ENCODE measurements around the gene KCNK5.

KCNK5 gene

DNA sequence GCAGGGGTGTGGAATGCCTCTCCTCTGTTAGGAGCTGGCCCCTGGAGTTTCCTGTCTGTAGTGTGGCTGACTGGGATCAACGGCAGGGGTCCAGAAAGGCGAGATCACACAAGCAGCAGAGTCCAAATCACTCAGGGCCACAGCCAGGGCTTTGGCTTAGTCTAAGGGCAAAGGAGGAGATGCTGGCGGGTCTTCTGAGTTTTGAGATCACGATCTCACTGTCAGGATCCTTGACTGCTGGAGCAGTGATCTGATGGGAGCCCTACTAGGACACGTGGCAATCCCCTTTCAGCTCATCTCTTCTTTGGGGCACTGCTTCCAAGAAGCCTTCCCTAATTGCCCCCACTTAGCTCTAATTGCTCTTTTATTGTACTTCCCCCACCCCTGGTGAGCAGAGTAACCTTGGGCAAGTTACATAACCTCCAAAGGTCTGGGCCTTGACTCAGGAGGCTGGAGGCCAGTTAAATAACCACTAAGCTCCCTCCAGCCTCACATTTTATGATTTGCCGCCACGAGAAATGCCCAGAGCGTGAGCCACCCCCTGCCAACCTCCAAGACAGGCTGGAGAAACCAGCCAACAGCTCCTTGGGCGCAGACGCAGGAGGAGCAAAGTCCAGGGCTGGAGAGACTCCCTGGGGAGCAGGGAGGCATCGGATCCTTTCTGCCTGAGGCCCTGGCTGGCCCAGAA, 12.0 kb downstream of the KCNK5 start:
- DNase-seq (ENCODE audit: low read depth in 2 of 2, low spot score in 1 of 2), result no peak

DNA sequence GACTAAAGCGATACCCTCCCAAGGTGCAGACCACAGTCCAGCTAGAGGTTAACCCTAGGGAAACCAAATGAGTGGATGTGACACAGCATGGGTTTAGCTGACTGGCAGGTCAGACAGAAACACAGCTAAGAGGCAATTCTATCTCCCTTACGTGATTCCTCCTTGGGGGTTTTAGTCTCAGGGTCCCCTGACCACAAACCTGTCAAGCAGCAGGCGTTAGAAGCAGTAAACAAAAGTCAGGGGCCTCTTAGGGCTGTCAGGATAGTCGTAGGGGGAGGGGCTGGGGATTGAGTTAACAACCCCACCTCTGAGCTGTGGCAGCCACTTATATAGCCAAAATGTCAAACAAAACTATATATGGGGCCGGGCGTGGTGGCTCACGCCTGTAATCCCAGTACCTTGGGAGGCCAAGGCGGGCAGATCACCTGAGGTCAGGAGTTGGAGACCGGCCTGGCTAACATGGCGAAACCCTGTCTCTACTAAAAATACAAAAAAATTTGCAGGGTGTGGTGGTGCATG, 13.6 kb downstream of the KCNK5 start:
- DNase-seq (ENCODE audit: low read depth in 2 of 2, low spot score in 1 of 2), result no peak

DNA sequence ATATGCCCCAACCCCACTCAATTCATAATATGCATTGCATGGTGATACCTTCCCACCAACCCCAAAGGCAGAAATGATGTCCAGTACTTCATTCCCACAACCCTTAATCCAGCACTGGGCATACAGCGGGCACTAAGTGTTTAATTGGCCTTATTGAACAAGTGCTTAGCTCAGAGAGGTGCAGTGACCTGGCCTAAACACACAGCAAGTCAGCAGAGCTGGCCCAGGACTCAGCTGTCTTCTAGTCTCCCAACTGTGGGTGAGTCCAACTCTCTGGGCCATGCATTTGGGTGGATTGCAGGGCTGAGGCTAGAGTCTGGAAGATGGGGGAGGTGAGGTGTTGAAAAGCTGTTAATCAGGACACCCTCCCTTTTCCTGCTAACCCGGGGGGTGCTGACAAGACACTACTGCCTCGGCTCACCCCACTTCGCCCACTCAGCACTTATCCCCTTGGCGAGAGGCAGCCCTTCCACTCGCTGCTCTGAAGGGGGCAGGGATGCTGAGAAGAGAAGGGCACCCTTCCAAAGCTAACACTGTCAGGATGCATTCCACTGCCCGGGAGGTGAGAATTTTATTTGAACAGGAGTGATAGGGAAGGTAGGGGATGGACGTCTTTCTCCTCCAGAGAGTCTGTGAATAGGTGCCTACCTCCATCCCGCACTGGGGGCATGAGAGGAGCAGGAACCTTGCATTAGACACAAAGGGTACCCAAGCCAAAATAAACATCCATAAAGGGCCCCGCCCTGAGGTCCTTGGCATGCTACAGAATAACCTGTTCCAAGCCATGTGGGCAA, 14.2 kb downstream of the KCNK5 start:
- no peak for DNase-seq (ENCODE audit: low read depth in 2 of 2, low spot score in 1 of 2)

DNA sequence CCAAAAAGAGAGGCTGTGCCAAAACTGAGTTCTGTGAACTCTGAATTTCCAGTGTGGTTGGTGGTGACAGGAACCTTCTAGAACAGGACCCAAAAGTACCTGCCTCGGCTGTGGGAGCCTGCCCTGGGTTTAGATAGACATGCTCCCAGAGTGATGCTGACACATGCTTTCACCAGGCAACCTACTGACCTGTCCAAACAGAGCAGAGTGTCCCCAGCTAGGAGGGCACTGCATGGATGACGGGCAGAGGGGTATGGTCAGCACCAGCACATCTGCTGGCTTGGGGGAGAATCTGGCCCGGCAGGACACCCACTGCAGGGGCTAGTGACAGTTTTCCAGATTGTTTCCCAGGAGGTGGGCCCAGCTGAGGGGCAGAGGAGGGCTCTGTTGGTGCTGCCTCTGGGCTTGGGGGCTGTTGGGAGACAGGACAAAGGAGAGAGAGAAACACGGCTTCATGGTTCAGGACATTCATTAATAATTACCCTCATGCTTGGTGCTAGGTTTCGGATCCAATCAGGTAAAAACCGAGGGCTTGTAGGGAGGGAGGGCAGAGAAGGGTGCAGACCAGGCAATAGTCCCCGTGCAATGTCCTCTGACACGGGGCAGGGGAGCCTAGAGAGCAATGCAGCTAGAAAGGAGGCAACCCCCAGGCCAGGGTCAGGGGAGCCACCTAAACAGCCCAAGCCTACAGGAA, 15.0 kb downstream of the KCNK5 start:
- DNase-seq (ENCODE audit: low read depth in 2 of 2, low spot score in 1 of 2), result no peak

DNA sequence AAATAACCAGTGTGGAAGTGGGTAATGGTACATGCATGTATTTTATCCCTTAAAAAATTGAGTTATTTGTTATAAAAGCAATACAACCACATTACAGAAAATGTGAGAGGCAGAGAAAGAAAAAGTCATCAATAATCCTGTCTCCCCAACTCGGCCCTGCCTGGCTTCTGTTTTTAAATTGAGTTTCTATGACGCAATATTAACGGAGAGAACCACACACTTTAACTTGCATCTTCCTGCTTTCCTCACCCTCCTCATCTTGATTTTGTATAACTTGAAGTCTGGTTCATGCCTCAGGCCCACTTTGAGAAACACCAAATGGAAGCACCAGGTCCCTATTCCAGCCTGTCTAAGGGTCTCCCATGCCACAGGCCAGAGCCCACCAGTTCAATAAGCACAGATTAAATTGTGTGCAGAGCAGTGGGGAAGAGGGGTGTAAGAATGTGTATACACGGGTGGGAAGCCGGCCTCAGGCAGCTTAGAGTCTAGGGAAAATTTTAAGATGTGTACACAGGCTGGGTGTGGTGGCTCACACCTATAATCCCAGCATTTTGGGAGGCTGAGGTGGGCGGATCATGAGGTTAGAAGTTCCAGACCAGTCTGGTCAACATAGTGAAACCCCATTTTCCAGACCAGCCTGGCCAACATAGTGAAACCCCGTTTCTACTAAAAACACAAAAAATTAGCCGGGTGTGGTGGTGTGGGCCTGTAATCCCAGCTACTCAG, 15.9 kb downstream of the KCNK5 start:
- no peak for DNase-seq (ENCODE audit: low read depth in 2 of 2, low spot score in 1 of 2)

DNA sequence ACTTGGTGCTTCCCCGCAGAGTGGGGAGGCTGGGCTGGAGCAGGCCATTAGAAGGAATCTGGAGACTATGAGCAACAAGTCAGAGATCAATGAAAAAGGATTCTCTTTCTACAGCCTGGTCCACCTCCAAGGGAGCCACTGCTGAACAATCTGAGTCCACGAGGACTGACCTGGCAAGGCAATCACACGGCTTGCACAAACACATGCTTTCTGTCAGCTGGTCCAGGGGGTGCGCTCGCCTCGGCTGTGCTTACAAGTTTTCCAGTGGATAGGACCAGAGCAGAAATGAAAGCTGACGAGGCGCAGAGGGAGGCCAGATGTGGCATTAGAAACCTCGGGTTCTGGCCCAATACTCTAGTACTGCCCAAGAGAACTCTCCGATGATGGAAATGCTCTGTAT, 18.1 kb downstream of the KCNK5 start:
- DNase-seq (ENCODE audit: low read depth in 2 of 2, low spot score in 1 of 2), result no peak

DNA sequence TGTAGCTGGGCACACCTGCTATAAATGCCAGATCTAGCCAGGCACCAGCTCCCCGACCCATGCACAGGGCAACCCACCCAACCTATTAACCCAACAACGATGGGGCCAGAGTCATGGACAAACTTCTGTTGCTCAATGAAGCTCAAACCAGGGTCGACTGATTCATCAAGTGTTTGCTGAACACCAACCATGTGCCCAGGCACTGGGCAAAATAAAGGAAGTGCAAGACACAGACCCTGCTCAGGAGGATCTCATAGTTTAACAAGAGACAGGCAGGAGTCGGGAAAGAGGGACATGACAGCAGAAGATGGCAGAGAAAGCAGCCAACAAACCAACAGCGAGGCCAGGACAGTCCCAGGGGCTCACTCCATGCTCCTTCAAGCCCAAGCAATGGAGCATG, 18.8 kb downstream of the KCNK5 start:
- no peak for DNase-seq (ENCODE audit: low read depth in 2 of 2, low spot score in 1 of 2)

DNA sequence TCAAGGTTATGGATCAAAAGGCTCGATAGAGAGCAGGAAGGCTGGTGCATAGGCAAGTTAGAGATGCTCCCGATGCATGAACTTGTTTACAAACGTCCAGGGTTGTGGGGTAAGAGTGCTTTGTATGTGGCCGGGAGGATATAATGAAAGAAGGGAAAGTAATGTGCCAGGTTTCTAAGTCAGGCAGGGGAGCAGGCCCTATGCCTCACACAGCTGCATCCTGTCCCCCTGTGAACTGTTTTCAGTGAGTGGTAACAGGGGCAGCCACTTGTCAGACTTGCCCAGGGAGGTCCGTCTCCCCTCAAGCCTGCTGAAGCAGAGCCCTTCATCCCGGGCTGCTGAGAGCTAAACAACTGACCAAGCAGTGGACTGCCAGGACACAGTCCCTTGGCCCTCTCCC, 19.4 kb downstream of the KCNK5 start:
- no peak for DNase-seq (ENCODE audit: low read depth in 2 of 2, low spot score in 1 of 2)

DNA sequence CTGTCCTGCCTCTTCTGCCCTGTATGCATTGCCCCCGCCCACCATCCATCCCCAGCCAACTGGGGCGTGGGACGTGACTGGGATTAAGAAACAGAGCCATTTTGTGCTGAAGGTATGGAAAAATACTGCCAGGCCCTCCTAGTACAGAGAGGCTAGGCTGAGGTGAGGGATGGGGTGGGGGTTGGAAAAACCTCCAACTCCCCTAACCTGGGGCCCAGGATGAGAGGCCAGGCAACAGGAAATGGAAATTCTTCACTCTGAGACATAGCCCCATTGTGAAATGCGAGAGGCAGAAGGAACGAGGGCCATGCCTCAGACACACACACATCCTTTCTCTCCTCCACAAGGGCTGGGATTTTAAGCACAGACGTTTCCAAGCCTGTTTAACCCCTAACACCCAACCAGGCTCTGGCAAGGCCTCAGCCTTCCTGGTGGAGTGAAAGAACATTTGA, 19.9 kb downstream of the KCNK5 start:
- no peak for DNase-seq (ENCODE audit: low read depth in 2 of 2, low spot score in 1 of 2)

DNA sequence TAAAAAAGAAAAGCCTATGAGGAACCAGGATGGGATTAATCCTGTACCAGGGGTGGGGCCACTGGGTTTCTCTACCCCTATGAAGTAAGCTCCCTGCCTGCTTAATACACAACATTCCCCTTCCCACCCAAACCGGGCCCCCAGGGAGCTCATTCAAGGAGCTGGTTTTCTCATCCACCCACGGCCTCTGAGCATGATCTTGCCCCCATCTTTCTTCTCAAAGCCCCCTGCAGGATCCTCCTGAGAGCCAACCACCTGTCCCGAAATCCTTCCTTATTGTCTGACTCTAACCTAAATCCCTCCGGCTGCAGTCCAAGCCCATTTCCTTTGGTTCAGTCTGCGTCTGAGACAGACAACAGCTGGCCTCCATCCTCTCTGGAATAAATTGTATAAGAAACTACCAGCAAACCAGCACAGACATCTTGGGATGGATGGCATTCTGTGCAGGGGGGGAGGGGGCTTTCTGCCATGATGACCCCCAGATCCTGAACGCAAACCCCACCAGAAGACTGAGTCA, 21.0 kb downstream of the KCNK5 start:
- DNase-seq (ENCODE audit: low read depth in 2 of 2, low spot score in 1 of 2), result no peak

DNA sequence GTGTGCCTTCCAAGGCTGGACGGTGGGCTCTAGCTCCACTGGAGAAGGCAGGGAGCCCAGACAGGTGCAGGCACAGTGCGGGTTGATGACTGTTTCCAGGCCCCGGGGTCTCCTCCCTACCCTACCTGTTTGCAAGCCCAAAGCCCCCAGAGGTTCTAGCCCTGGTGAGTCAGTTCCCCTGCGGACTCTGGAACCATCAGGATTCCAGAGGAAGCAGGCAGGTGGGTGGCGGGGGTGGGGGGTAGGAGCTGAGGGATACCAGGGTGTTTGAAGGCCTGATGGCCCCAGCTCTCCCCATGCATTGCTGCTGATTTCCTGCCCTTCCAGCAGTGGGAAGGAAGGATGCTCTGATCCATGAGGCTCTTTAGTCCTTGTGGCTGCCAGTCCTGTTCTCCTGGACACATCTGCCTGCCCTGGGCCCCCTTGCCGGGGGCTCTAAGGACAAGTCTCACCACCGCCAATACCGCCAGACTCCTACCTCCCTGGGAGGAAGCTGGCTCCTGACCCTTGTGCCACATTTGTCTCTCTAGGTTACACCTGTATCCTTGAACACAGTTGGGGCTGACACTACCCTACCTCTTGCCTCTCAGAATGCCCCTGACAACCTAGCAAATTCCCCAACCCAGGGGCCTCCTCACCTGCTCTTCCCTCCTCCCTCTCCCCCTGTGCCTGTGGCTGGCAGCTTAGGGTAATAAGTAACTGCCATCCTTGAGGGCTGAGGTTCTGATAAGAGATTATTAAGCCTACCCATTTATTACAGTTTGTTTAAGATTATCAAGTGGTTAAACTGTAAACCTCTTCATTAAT, 21.7 kb downstream of the KCNK5 start:
- DNase-seq (ENCODE audit: low read depth in 2 of 2, low spot score in 1 of 2), result no peak

DNA sequence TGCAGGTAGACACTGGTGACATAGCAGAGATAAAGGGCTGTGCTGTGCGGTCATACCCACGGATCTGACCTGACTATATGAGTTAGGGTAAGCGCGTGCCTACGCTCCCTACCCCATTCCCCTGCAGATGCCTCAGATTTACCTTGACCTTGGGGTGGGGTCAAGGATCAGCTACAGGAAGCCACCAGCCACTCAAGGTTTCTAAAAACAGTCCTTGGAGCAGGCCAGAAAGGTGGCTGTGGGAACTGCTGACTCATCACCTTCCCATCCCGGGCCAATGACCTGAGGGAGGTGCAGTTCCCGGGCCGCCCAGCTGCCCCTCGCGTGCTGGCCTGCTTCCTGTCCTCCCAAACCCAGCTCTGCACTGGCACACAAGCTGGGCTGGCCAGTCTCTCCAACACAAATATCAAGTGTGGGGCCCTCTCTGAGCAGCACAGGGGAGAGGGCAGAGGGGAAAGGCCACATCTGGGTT, 23.0 kb downstream of the KCNK5 start:
- no peak for DNase-seq (ENCODE audit: low read depth in 2 of 2, low spot score in 1 of 2)

DNA sequence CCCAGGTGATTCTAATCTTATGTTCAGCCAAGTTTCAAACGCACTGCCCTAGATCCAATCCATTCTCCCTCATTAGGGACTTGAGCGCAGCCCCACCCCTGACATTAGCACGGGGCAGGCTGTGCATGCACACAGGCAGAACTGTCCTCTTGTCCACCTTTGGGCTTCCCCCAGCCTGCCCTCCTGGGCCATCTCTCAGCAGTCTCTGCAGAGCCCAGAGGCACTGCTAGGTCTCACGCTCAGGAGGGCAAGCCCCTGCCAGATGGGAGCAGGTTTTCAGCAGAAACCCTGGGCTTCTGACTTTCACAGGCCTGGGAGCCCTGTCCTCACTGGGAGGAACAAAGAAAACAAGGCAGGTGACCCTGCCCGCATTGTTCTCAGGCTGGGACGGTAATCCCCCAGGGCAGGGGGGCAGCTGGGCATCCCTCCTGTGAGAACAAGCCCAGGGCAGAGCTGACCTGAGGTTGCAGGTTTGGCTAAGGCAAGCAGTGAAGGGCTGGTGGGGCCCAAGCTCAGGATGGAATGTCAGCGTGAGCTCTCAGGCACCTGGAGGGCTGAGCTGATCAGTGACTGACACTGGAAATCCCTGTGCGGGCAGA, 24.5 kb downstream of the KCNK5 start:
- no peak for DNase-seq (ENCODE audit: low read depth in 2 of 2, low spot score in 1 of 2)

DNA sequence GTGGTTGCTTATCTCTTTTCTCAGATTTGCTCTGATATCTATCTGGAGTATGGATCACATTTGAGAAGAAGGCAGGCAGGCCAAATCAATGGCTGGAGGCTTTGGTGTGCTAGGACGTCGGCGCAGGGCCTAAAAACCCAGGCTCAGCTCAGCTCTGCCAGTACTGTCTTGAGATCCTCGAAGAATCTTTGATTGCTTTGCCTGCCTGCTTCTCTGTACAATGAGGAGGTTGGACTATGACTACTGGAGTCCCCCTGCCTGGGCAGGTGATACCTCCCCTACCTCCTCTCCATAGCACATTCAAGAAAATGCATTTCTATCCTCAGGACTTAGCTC, 25.1 kb downstream of the KCNK5 start:
- no peak for DNase-seq (ENCODE audit: low read depth in 2 of 2, low spot score in 1 of 2)

DNA sequence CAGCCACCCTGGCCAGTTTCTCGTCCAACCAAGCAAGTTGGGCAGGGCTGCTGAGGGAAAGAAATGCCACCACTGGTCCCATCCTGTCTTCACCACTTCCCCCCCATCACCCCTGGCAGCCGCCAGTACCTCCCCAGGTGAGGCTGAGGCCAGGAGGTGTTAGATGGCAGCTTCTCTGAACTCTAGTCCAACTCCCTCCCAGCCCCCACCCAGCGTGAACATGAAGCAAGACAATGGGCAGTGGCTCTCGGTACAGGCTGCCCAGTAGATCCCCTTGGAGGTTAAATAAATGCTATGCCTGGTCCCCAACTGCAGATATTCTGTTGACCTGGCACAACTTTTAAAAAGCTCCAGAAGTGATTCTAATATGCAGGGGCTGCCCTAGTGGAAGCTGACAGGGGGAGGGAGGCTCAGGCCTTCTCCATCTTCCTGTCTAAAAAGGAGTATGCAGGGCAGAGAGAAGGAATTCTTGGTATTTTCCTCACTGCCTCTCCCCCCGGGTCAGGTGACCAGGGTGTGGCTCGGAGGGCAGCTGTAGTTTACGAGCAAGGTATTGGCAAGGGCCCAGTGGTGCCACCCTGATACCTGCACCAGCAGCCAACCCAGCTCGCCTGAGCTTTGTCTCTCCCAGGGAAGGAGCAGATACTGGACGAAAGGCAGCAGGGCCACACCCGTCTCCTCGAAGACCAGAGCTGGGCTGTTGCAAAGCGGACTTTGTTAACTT, 25.7 kb downstream of the KCNK5 start:
- no peak for DNase-seq (ENCODE audit: low read depth in 2 of 2, low spot score in 1 of 2)

DNA sequence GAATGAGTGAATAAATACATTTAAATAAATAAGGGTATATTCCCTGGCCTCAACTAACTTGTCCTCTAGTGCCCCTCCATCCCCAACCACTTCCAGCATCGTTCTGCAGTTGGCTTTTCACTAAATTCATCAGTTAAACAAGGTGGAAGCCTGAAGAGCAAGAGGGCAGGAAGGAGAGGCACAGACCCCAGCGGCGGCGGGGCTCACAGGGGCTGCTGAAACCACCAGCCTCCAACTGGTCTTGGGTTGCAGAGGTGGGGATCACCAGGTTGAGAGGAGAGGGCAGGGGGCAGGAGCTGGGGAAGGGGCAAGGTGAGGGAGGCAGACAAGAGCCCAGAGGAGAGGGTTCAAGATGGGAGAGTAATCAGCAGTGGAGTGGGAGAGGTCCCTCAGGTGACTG, 27.1 kb downstream of the KCNK5 start:
- DNase-seq (ENCODE audit: low read depth in 2 of 2, low spot score in 1 of 2), result no peak

DNA sequence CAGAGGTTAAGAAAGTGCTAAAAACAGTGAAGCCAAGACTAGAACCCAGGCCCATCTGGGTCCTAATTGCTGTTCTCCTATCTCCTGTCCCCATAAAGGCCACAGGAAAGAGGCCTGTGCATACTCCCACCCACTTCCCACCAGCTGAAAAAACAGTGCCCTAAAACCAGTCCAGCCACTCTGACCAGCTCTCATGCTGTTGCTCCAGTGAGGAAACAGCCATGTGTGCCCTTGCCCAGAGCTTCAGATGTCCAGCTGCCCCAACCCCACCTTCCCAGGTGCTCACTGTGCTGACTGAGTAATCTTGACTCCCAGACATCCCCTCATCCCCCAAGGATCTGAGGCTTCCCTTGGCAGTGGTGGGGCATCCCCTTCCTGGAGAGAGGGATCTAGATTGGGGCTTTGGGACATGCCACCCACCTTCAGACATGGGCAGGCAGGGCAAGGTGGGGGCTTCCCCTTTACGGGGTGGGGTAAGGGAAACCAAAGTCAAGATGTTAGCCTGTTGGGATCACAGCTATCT, 28.7 kb downstream of the KCNK5 start:
- no peak for DNase-seq (ENCODE audit: low read depth in 2 of 2, low spot score in 1 of 2)

DNA sequence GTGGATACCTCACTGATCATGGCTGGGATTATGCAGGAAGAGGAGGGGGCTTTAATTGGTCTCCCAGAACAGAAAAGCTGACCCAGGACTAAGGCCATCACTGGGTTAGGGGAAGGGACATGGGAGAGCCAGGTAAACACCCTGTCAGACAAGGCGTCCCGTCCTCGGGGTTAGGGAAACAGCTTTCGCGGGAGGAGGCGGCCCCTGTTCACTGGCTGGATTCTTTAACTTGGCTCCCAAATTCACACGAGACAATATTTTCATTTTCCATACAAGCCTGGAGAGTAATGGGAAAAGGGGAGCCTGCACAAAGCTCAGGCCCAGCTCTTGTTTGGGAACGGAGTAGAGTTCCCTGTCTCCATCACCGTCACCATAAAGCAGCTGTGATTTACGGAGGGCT, 29.3 kb downstream of the KCNK5 start:
- no peak for DNase-seq (ENCODE audit: low read depth in 2 of 2, low spot score in 1 of 2)
